SK-N-SH (cell line): Measurements from ENCODE around the gene TRIM50. TPM values are rescaled to one million over a fixed set of nuclear protein-coding genes. Genes with fewer than 3 reads are reported as not detected.

ENCODE experiments used
- CTCF ChIA-PET: fragments of 300-600, 350-600 bp; formaldehyde crosslinking; extraction: SDS; loops from one replicate; lab custom pipeline; 2021; lab: Yijun Ruan, JAX
- POLR2A ChIA-PET: fragments of 350-600 bp; sonication (Branson Sonifier 250); formaldehyde crosslinking; extraction: SDS; loops from one replicate; lab custom pipeline; 2020; ENCODE audit warnings: antibody characterized with exemption, inconsistent platforms; lab: Yijun Ruan, JAX
- DNase-seq: peaks from one replicate; pipeline ENCODE4 v3.0.0; 2012
- H2AFZ ChIP-seq: fragments of 200-600 bp; sonication (generic); 2 replicates; pipeline ENCODE4 v1.8.1; 2016; ENCODE audit warnings: antibody characterized with exemption, mild to moderate bottlenecking, low read depth
- H3F3A ChIP-seq: fragments of 200-600 bp; sonication (generic); replicated peaks from 2 replicates; pipeline ENCODE3; 2016; ENCODE audit warnings: antibody characterized with exemption, mild to moderate bottlenecking; ENCODE audit not compliant: insufficient read depth
- H3K27ac ChIP-seq, 2 experiments: fragments of 200-500 bp in 1 of 2; fragments of 200-600 bp in 1 of 2; sonication (Bioruptor generic) in 1 of 2; sonication (generic), shearing (Covaris generic) in 1 of 2; 2 replicates each; pipeline versions ENCODE4 v1.5.1 to v1.6.1; 2014 to 2016; ENCODE audit warnings: low read depth in 2 of 2, inconsistent platforms in 1 of 2, low read length in 1 of 2, mild to moderate bottlenecking in 1 of 2, mixed read lengths in 1 of 2
- H3K27me3 ChIP-seq: fragments of 200-600 bp; sonication (generic), shearing (Covaris generic); 2 replicates; pipeline ENCODE4 v1.6.1; 2016; ENCODE audit warnings: mixed run types; ENCODE audit not compliant: insufficient read depth
- H3K36me3 ChIP-seq, 2 experiments: fragments of 200-500 bp in 1 of 2; fragments of 200-600 bp in 1 of 2; sonication (Bioruptor generic) in 1 of 2; sonication (generic) in 1 of 2; replicated peaks in 1 of 2; 2 replicates each; pipeline versions ENCODE3 to v1.5.1; 2014 to 2016; ENCODE audit warnings: low read length in 1 of 2, mild to moderate bottlenecking in 1 of 2; ENCODE audit not compliant: insufficient read depth in 2 of 2, control insufficient read depth in 1 of 2
- H3K4me1 ChIP-seq, 2 experiments: fragments of 200-500 bp in 1 of 2; fragments of 200-600 bp in 1 of 2; sonication (Bioruptor generic) in 1 of 2; sonication (generic), shearing (Covaris generic) in 1 of 2; 2 replicates each; pipeline versions ENCODE4 v1.5.1 to v1.6.1; 2014 to 2016; ENCODE audit warnings: low read depth in 1 of 2, low read length in 1 of 2, mixed run types in 1 of 2; ENCODE audit not compliant: insufficient read depth in 2 of 2, control insufficient read depth in 1 of 2
- H3K4me2 ChIP-seq: fragments of 200-600 bp; sonication (generic), shearing (Covaris generic); 2 replicates; pipeline ENCODE4 v1.6.1; 2017; ENCODE audit warnings: mixed run types
- H3K4me3 ChIP-seq, 2 experiments: fragments of 200-500 bp in 1 of 2; fragments of 200-600 bp in 1 of 2; sonication (Bioruptor generic) in 1 of 2; sonication (generic), shearing (Covaris generic) in 1 of 2; 2 replicates each; pipeline versions ENCODE4 v1.5.1 to v1.8.1; 2014 to 2016; ENCODE audit warnings: low read depth in 2 of 2, inconsistent platforms in 1 of 2, low read length in 1 of 2, mild to moderate bottlenecking in 1 of 2, mixed read lengths in 1 of 2, moderate library complexity in 1 of 2
- H3K79me2 ChIP-seq: fragments of 200-600 bp; sonication (generic); 2 replicates; pipeline ENCODE4 v1.8.1; 2017; ENCODE audit warnings: mild to moderate bottlenecking; ENCODE audit not compliant: insufficient read depth
- H3K9ac ChIP-seq: fragments of 200-600 bp; sonication (generic); 2 replicates; pipeline ENCODE4 v1.6.1; 2017; ENCODE audit warnings: mixed run types
- H3K9me2 ChIP-seq: fragments of 200-600 bp; sonication (generic); 2 replicates; pipeline ENCODE4 v1.6.1; 2017; ENCODE audit warnings: mixed run types
- H3K9me3 ChIP-seq: fragments of 200-600 bp; sonication (generic); 2 replicates; pipeline ENCODE4 v1.6.1; 2017; ENCODE audit warnings: mixed run types, mild to moderate bottlenecking, moderate library complexity
- H4K20me1 ChIP-seq: fragments of 200-600 bp; sonication (generic); 2 replicates; pipeline ENCODE4 v1.6.1; 2017; ENCODE audit warnings: mild to moderate bottlenecking, mixed run types; ENCODE audit not compliant: insufficient read depth
- EZH2phosphoT487 ChIP-seq: fragments of 200-600 bp; sonication (generic); IDR thresholded peaks from 2 replicates; pipeline ENCODE4 v1.6.1; 2017; ENCODE audit warnings: low read depth, mixed run types, mild to moderate bottlenecking, antibody characterized with exemption, moderate library complexity, borderline replicate concordance
- FOXJ3 ChIP-seq: sonication (generic); formaldehyde crosslinking; IDR thresholded peaks from 2 replicates; pipeline ENCODE4 v1.5.1; 2020; ENCODE audit warnings: mild to moderate bottlenecking, missing genetic modification reagents
- FOXM1 ChIP-seq: IDR thresholded peaks from 2 replicates; pipeline ENCODE4 v1.4.0; 2012; ENCODE audit warnings: low read depth, mild to moderate bottlenecking
- GATA2 ChIP-seq: sonication (generic); formaldehyde crosslinking; IDR thresholded peaks from 2 replicates; pipeline ENCODE4 v1.5.0; 2020; ENCODE audit warnings: mild to moderate bottlenecking, missing genetic modification reagents
- JUND ChIP-seq: IDR thresholded peaks from 2 replicates; pipeline ENCODE4 v1.4.0; 2012
- PBX3 ChIP-seq: IDR thresholded peaks from 2 replicates; pipeline ENCODE4; 2012
- RFX5 ChIP-seq: IDR thresholded peaks from 2 replicates; pipeline ENCODE4 v1.6.1; 2012; ENCODE audit warnings: mild to moderate bottlenecking, improper control_type of control experiment, low read length
- RXRA ChIP-seq: IDR thresholded peaks from 2 replicates; pipeline ENCODE4 v1.4.0; 2012; ENCODE audit warnings: low read depth, mild to moderate bottlenecking, borderline replicate concordance
- TCF12 ChIP-seq: IDR thresholded peaks from 2 replicates; pipeline ENCODE4 v1.4.0; 2012
- USF1 ChIP-seq: IDR thresholded peaks from 2 replicates; pipeline ENCODE4 v1.4.0; 2012; ENCODE audit warnings: low read depth, borderline replicate concordance
- USF2 ChIP-seq: fragments of 150-350 bp; IDR thresholded peaks from 2 replicates; pipeline ENCODE4 v1.6.1; 2017; ENCODE audit warnings: antibody characterized with exemption, low read length, low read depth, borderline replicate concordance
- YY1 ChIP-seq: IDR thresholded peaks from 2 replicates; pipeline ENCODE4 v1.4.0; 2012; ENCODE audit warnings: low read depth, mild to moderate bottlenecking
- WGBS: methylation state at CpG from one replicate; pipeline ENCODE4 v1.1.6; 2017; ENCODE audit warnings: low lambda C conversion rate; 5-methylcytosine and 5-hydroxymethylcytosine counted together
- polyA plus RNA-seq, 3 experiments: library from polyadenylated mRNA; depleted of rRNA; stranded (reverse); fragments of >200 nt; gene quantifications; 2 replicates each; pipeline ENCODE4 v1.2.3, GENCODE V29; 2012

Gene TRIM50
- polyA plus RNA-seq, 1 of the 3 experiments (the other 2 are of a cell fraction): not detected

- Histone ChIP-seq H3K9ac (no peak overlapping the region), H3K9me3 (no peaks in the 10 kb centered on the region), H3F3A (no peaks in the 10 kb centered on the region), H3K27me3 (peaks cover 17% of the 10 kb centered on the region; the same call in 1 of the 2 replicates), H4K20me1 (no peaks in the 10 kb centered on the region), H2AFZ (no peak overlapping the region), H3K4me1 (peaks cover 0 to 2% of the 10 kb centered on the region in 2 experiments; a peak in 1 of 4 replicates), H3K4me2 (no peak overlapping the region), H3K9me2 (no peaks in the 10 kb centered on the region), H3K4me3 (no peak overlapping the region), H3K79me2 (no peaks in the 10 kb centered on the region), H3K27ac (no peak overlapping the region), H3K36me3 (no peaks in the 10 kb centered on the region)
- CTCF ChIA-PET: interaction anchor here (1.0 to 7.7 kb wide), 4 partner anchors 11 to 98 kb away, joined by 3 to 44 read pairs (median 6); no protein-coding TSS in a partner anchor
- no peak for DNase-seq
- POLR2A ChIA-PET: no interaction called here
- TF ChIP-seq RXRA: no peak
- no peak for TF ChIP-seq YY1
- no peak for TF ChIP-seq JUND
- TF ChIP-seq FOXM1: no peak
- 91% methylated on average over 6 of the region's 6 CpGs for WGBS
Observed at GRCh38 chr7:73353243-73353642, 25.4 kb upstream of the TRIM50 start.

GRCh38 chr7:73352784-73353183 lies 24.9 kb upstream of the TRIM50 start:
- H3K79me2 ChIP-seq: no peaks in the 10 kb centered on the region
- H4K20me1 ChIP-seq: no peaks in the 10 kb centered on the region
- no peaks in the 10 kb centered on the region for H3K36me3 ChIP-seq
- POLR2A ChIA-PET: no interaction called here
- no peak overlapping the region for H2AFZ ChIP-seq
- no peaks in the 10 kb centered on the region for H3K9me2 ChIP-seq
- TF ChIP-seq FOXJ3 (CRISPR knock-in tag): no peak
- no peak for TF ChIP-seq EZH2phosphoT487
- no peak for TF ChIP-seq PBX3
- TF ChIP-seq USF1: no peak
- no peak for TF ChIP-seq TCF12
- no peak for TF ChIP-seq GATA2 (CRISPR knock-in tag)
- TF ChIP-seq USF2: no peak
- TF ChIP-seq RFX5: no peak
- H3K27me3 ChIP-seq: peaks cover 12% of the 10 kb centered on the region; the same call in 1 of the 2 replicates
- no peaks in the 10 kb centered on the region for H3F3A ChIP-seq
- H3K9ac ChIP-seq: no peak overlapping the region
- CTCF ChIA-PET: interaction anchor here (1.0 to 7.7 kb wide), 3 partner anchors 11 to 99 kb away, joined by 4 to 44 read pairs (median 9); no protein-coding TSS in a partner anchor
- H3K27ac ChIP-seq: no peak overlapping the region
- no peaks in the 10 kb centered on the region for H3K9me3 ChIP-seq
- no peaks in the 10 kb centered on the region for H3K4me1 ChIP-seq
- no peak overlapping the region for H3K4me2 ChIP-seq
- 59% methylated on average over 3 of the region's 3 CpGs for WGBS
- DNase-seq: no peak
- H3K4me3 ChIP-seq: no peak overlapping the region
